Fibroblast of the conjunctiva (primary cell): Measurements from ENCODE around the gene CDKN2AIPNL.
"Not testable (repeated sequence)": the region's sequence is repeated elsewhere in the genome, so short reads cannot be mapped to it uniquely, and the experiment has no call there.

Experiments used
- DNase-seq: peaks from one replicate; pipeline ENCODE4 v3.0.0-alpha.2; 2010; ENCODE audit warnings: low read depth

Gene CDKN2AIPNL

DNA sequence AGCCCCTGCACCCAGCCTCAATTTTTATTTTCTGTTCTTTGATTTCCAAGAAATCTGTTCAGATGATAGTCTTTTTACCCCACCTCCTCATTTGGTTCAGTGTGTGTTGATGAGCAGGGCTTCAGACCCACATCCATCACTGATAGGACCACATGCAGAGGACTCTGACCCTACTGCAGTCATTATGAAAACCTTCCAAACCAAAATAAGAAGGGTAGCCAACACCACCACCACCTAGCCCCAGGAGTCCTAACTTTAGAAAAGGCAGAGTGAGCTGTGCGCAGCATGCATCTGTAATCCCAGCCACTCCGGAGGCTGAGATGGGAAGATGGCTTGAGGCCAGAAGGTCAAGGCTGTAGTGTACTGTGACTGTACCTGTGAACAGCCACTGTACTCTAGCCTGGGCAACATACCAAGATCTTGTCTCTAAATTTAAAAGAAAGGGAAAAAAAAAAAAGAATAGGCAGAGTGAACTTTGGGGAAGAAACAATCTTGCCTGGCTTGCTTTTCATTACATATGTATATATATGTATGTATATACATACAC is 13.0 kb downstream of the CDKN2AIPNL start:
- DNase-seq = no peak

DNA sequence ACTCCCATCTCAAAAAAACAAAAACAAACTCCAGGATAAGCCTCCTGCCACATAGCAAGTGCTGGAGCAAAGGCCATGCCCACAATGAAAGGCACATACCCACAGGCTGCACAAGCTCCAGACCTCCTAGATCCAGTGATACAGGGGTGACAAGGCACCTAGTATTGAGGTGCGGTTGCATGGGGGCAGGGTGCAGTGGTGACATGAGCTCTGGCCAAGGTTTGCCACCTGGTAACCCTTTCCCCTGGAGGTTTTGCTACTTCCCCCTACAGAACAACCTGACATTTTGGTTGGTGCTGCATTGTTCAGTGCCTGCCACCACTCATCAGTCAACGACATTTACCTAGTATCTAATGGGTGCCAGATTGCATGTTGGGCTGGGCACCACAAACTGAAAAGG is 14.5 kb downstream of the CDKN2AIPNL start:
- no peak for DNase-seq

DNA sequence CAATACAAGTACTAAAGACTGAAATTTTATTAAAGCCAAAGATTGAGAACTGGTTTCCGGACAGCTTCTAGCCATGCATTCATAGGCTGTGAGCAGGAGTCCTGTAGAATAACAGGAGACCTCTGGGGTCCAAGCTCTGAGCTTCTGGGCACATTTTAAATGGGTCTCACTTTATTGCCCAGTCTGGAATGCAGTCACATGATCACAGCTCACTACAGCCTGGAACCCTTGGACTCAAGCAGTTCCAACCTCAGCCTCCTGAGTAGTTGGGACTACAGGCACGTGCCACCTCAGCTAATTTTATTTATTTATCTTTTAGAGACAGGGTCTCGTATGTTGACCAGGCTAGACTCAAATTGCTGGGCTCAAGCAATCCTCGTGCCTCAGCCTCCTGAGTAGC is 15.4 kb downstream of the CDKN2AIPNL start:
- DNase-seq = no peak

DNA sequence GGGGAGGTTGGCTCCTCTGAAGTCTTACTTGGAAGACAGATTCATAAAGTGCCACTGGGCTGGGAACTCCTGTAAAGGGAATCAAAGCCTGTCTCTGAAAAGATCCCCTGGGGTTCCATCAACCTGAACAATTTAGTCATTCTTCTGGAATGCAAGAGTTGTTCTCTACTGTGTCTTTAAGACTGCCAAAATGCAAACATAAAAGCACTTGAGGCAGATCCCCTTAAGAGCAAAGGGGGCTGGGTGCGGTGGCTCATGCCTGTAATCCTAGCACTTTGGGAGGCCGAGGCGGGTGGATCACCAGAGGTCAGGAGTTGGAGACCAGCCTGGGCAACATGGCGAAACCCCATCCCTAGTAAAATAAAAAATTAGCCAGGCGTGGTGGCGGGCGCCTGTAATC is 16.7 kb downstream of the CDKN2AIPNL start:
- DNase-seq = no peak

DNA sequence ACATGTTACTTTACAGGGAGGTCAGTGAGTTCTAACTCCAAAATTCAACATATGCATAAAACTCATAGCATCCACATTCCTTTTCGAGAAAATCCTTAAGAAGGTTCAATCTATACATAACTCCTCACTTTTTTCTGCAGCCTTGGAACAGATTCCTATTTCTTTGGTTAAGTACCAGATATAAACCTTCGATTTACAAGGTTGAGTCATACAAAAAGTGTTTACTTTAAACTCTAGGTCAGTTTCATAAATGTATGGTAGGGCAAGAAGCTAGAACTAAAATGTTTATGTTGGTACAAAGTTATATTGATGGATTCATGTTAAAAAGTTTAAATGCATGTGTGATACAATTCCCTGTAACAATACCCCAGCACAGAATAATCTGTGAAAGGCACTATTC is 19.4 kb downstream of the CDKN2AIPNL start:
- DNase-seq = no peak

DNA sequence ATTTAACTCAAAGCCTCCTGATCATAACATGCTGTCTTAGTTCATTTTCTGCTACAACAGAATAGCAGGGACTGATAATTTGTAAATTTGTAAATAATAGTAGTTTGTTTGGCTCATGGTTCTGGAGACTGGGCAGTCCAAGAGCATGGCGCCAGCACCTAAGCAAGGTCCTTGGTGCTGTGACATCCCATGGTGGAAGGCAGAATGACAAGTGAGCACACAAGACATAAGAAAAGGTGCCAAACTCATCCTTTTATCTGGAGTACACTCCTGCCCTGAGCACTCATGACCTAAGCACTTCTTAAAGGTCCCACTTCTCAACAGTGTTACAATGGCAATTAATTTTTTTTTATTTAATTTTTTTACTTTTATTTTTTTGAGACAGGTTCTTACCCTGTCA is 24.2 kb downstream of the CDKN2AIPNL start:
- no peak for DNase-seq

DNA sequence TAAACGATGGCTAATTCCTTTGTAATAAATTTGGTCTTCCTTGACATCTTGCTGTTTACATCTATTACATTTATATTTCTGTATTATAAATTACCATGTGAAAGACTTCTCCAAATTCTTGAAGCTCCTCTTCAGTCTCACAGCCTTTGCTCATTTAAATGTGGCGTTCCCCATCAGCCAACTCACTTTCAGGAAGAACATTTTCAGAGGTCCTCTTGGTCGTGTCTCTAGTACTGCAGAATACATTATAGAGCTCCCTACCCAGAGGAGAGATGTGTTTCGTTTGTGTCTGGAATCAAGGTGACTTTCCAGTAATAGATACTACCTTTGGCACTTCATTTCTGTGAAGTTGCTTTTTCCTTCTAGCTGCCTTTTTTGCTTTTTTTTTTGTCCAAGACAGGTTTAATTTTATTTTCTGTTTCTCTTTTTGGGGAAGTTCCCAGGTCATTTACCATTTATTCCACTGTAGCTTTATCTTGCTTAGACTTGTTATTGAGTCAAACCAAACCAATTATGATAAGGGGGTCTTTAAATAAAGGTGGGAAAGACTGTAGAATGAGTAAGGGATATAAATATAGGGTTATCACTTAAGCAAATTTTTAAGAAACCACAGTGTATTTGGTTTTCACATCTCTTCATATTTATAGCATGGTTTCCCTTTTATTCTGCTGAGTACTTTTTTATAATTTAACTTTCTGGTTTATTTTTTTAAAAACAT is 27.5 kb downstream of the CDKN2AIPNL start:
- DNase-seq = no peak

DNA sequence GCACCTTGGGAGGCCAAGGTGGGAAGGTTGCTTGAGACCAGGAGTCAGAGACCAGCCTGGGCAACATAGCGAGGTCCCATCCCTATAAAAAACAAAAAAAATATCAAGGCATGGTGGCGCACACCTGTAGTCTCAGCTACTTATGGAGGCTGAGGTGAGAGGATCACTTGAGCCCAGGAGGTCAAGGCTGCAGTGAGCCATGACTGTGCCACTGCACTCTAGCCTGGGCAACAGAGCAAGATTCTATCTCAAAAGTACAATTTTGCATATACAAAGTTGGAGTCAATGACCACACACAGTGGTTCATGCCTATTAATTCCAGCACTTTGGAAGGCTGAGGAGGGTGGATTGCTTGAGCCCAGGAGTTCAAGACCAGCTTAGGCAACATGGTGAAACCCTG is 29.5 kb downstream of the CDKN2AIPNL start:
- DNase-seq = not testable (repeated sequence)

DNA sequence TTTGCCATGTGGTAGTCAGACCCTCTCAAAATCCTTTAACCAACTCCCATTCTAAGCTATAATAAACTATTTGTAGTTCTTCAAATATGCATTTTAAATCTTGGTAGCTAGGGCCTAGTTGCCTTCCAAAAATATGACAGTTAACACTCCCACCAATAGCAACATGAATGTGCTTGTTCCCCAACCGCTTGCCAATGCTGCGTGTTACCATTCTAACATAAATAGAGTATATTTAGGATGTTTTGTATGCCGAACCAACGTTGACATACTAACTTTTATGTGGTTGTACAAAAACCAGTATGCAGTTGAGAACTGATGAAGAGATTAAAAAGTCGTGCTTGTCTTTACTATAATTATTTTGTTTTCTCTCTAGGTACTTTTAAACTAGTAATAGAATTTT is 31.3 kb downstream of the CDKN2AIPNL start:
- no peak for DNase-seq

DNA sequence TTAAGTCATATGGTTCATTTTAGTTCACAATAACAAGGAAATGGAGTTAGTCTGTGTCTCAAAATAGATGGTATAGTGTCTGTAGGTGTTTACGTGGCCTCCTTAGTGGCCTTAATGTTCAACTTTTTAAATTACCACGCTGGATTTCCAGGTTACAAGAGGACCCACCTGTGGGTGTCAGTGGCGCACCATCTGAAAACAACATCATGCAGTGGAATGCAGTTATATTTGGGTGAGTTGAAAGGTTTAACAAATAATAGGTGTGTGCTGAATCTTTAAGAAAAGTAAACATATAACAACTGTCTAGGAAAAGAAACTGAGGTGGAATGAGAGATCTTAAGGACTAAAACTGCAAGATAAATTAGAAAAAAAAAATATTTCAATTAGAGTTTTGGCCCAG is 37.4 kb downstream of the CDKN2AIPNL start:
- DNase-seq = no peak

DNA sequence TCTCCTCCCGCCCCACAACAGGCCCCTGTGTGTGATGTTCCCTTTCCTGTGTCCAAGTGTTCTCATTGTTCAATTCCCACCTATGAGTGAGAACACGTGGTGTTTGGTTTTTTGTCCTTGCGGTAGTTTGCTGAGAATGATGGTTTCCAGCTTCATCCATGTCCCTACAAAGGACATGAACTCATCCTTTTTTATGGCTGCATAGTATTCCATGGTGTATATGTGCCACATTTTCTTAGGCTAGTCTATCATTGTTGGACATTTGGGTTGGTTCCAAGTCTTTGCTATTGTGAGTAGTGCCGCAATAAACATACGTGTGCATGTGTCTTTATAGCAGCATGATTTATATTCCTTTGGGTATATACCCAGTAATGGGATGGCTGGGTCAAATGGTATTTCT is 38.0 kb downstream of the CDKN2AIPNL start:
- not testable (repeated sequence) for DNase-seq

DNA sequence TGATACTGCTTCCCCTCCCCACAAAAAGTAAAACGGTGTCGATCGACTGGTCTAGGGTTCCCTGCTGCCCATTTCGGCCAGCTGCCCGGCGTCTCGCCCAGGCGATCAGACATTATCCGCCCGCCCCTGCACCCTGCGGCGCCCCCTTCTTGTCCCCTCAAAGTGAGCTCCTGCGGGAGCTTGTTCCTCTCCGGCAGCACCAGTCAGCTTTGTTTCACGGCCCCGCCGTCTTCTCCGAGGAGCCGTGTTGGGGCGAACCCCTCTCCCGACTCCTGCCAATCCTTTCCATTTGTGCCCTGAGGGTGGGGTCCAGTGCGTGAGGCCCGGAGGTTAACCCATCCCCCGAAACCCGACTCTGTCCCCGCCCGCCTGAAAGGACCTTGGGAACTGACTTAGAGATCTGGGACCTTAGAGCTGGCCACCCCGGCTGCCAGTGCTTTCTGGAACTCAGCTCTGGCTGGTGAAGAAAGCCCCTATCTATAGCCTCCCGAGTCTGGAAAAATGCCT is 39.8 kb downstream of the CDKN2AIPNL start:
- peak; percentile 29 for DNase-seq

DNA sequence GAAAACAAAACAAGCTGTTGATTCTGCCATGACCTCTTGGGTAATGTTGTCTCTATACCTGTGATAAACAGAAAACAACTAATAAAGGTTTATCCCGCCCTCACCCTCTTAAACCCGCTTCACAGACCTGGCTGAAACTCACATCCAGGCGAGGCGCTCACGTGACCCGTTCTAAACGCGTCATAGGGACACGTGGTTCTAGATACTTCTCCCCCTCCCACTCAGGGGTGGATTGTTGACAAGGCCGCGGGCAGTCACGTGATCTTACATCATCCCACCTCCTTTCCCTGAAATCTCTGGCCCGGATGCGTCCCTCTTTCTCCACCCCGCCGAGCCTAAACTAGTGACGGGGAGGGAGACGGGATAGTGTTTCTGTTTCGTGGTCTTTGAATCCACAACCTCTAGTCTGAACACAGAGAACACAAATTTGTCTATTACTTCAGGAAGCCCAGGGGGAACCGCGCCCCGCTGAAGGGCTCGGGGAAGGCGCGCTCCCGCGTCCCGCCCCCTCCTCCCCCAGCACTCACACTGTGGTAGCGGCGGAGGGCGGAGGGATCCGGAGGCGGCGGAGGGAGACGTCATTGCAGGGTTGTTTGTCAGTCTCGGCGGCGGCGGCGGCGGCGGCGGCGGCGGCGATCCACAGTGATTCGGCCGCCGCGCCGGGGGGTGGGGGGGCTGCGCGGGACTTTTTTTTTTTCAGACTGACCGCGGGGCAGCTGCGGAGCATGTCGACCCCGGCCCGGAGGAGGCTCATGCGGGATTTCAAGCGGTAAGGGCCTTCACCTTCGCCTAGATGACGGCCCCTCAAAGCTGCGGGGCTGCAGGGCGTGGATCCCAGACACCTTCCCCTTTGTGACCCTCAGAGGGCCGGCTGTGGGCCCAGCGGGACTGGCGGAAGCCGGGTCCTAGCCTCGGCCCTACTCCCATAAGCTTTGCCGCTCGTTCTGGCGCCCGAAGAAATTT is 40.5 kb downstream of the CDKN2AIPNL start, which contains the start of gene UBE2B:
Gene UBE2B (plus strand): TSS at position 699 of the 963 bp plus-strand sequence. CDS start 27 bp downstream, at position 726.
- DNase-seq = peak; percentile 99

DNA sequence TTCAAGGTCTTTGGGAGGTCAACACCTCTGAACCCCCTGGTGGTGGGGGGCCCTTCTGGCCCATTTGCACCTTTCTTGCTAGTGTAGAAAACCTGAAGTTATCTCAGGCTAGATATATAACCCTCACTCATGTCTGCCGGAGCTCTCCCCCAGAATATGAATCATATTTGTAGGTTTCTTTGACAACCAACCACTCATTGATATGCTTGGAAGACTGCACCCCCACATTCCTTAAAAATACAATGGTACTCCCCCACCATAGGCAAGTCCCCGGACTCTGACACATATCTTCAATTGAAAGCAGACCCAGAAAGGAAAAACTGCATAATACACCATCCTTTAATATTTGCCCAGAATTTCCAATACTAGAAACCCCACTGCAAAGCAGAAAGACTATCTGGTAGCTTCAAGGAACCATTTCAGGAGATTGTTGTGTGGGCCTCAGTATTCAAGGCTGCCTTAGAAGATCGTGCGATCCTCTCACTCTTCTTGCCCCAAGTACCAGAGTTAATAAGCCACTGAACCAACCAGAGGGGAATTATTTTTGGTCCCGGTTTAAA is 41.3 kb downstream of the CDKN2AIPNL start:
- no peak for DNase-seq

DNA sequence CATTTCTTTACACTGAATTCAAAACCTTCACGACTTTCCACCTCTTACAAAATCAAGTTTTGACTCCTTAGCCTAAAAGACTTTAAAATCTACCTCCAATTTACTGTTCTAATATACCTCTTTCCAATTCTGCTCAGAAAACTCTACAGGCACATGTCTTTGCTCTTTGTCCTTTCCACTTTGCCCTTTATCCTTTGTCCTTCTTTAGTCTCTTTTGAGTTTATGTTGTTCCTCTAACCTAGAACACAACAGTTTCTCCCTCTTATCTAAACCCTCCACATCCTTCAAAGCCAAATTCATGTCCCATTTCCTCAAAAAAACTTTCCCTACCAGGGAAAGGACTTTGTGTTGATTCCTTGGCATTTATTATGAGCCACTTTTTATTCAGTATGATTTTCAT is 46.1 kb downstream of the CDKN2AIPNL start:
- DNase-seq = no peak

DNA sequence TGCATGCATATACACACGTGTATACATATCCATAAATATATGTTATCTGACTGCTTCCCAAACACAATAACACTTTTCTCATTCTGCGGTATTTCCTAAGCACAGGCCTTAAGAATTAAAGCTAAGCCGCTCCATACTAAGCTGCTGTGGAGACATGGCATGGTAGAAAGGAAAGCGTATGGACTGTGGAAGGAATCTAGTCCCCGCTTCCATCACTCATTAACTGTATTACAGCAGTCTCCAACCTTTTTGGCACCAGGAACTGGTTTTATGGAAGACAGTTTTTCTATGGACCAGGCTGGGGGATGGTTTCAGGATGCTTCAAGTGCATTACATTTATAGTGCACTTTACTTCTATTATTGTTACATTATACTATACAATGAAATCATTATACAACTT is 56.0 kb downstream of the CDKN2AIPNL start:
- DNase-seq = no peak
